ENCODE results near the gene GRN.

DNA sequence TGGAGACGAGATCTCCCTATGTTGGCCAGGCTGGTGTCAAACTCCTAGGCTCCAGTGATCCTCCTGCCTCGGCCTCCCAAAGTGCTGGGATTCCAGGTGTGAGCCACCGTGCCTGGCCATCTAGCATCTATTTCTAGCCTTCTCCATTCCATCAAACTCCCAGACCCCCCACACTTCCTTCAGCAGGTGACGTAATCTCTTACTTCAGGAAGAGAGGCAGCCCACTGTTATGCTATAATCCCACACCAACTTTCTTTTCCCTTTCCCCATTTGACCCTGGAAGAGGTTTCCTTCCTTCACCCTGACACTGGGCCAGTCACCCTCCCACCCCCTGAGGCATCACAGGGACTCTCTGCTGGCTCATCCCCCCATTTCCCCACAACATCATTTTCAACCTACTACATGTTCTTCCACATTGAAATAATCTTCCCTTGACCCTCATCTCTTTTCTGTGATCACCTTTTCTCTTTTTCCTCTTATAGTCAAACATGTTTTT lies 36.8 kb downstream of the GRN start:
- TF ChIP-seq CTCF (IDR thresholded peaks at IDR 0.05 in 4 of 5, conservative IDR thresholded peaks at IDR 0.05 in 1 of 5) (no peak), POLR2A (IDR thresholded peaks at IDR 0.05) (no peak)

All from gastrocnemius medialis (tissue), 4 donors.